ENCODE results near the gene WDHD1. TPM values are rescaled to one million over a fixed set of nuclear protein-coding genes. Genes with fewer than 3 reads are reported as not detected.
A peak's percentile ranks its signal among the peaks of the same experiment; 100 is the strongest.

Gene WDHD1
- polyA plus RNA-seq, 3 donors = 0.19 to 0.37 (median 0.30) TPM

DNA sequence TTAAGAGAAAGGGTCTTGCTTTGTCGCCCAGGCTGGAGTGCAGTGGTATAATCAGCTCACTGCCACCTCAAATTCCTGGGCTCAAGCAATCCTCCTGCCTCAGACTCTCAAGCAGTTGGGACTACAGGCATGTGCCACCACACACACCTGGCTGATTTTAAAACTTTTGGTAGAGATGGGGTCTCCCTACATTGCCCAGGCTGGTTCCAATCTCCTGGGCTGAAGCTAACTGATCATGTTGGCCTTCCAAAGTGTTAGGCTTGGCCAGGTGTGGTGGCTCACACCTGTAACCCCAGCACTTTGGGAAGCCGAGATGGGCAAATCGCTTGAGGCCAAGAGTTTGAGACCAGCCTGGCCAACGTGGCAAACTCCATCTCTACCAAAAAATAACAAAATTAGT, 80.4 kb downstream of the WDHD1 start:
- no peak for TF ChIP-seq CTCF (IDR thresholded peaks at IDR 0.05)
- WGBS (ENCODE audit: insufficient coverage) = 100% methylated on average over 2 of the region's 4 CpGs
- intact Hi-C loops (cut with micrococcal nuclease) = no loop called here
- Mint-ChIP-seq H3K4me3 (no peak overlapping the region), H3K4me1 (peaks cover 13% of the 10 kb centered on the region), H3K27ac (peak overlapping the region in 2 of 7 donors; percentile 15 to 76), H3K9me3 (peaks cover 0 to 11% (median 9%) of the 10 kb centered on the region in 7 donors), H3K36me3 (peaks cover 6 to 39% of the 10 kb centered on the region in 2 donors), H3K27me3 (ENCODE audit: low read depth in 3 of 3) (no peaks in the 10 kb centered on the region)
- Histone ChIP-seq H3K9ac (ENCODE audit: insufficient read depth, low read length, poor library complexity, severe bottlenecking) (no peak overlapping the region), H3K79me2 (ENCODE audit: insufficient read depth, low read length) (no peaks in the 10 kb centered on the region), H3K4me3 (replicated peaks in 1 of 3; ENCODE audit: low read depth in 2 of 3, low read length in 3 of 3) (no peak overlapping the region), H3K36me3 (replicated peaks in 1 of 2; ENCODE audit: control insufficient read depth in 1 of 2, insufficient read depth in 2 of 2, low read length in 2 of 2) (peaks cover 0 to 3% of the 10 kb centered on the region in 2 donors), H3K27me3 (ENCODE audit: control insufficient read depth in 2 of 2, insufficient read depth in 2 of 2, low read length in 2 of 2) (no peaks in the 10 kb centered on the region), H2AFZ (ENCODE audit: insufficient read depth, low read depth, low read length, poor library complexity, severe bottlenecking) (no peak overlapping the region), H3K27ac (ENCODE audit: low read depth in 1 of 2, low read length in 2 of 2) (no peak overlapping the region), H4K20me1 (ENCODE audit: insufficient read depth, low read length) (no peaks in the 10 kb centered on the region), H3K4me1 (ENCODE audit: control insufficient read depth in 1 of 2, insufficient read depth in 2 of 2, low read length in 2 of 2) (peaks cover 4 to 8% of the 10 kb centered on the region in 2 donors), H3K4me2 (replicated peaks; ENCODE audit: extremely low read depth, low read length, poor library complexity, severe bottlenecking) (no peak overlapping the region), H3K9me3 (replicated peaks in 1 of 2; ENCODE audit: control insufficient read depth in 1 of 2, insufficient read depth in 1 of 2, low read length in 2 of 2) (peaks cover 0 to 9% of the 10 kb centered on the region in 2 donors)
- no peak for DNase-seq

- DNase-seq = no peak
- Mint-ChIP-seq H3K4me3 (no peak overlapping the region), H3K4me1 (peaks cover 15% of the 10 kb centered on the region), H3K27me3 (ENCODE audit: low read depth in 3 of 3) (no peaks in the 10 kb centered on the region), H3K36me3 (peaks cover 5 to 29% of the 10 kb centered on the region in 2 donors), H3K9me3 (peaks cover 0 to 11% (median 9%) of the 10 kb centered on the region in 7 donors), H3K27ac (peak overlapping the region in 3 of 7 donors; percentile 21 to 53 (median 51))
- Histone ChIP-seq H3K36me3 (replicated peaks in 1 of 2; ENCODE audit: control insufficient read depth in 1 of 2, insufficient read depth in 2 of 2, low read length in 2 of 2) (peaks cover 0 to 5% of the 10 kb centered on the region in 2 donors), H4K20me1 (ENCODE audit: insufficient read depth, low read length) (no peaks in the 10 kb centered on the region), H3K27ac (ENCODE audit: low read depth in 1 of 2, low read length in 2 of 2) (no peak overlapping the region), H3K79me2 (ENCODE audit: insufficient read depth, low read length) (no peaks in the 10 kb centered on the region), H3K9me3 (replicated peaks in 1 of 2; ENCODE audit: control insufficient read depth in 1 of 2, insufficient read depth in 1 of 2, low read length in 2 of 2) (peaks cover 0 to 9% of the 10 kb centered on the region in 2 donors), H3K4me2 (replicated peaks; ENCODE audit: extremely low read depth, low read length, poor library complexity, severe bottlenecking) (no peak overlapping the region), H3K27me3 (ENCODE audit: control insufficient read depth in 2 of 2, insufficient read depth in 2 of 2, low read length in 2 of 2) (no peaks in the 10 kb centered on the region), H2AFZ (ENCODE audit: insufficient read depth, low read depth, low read length, poor library complexity, severe bottlenecking) (no peak overlapping the region), H3K9ac (ENCODE audit: insufficient read depth, low read length, poor library complexity, severe bottlenecking) (no peak overlapping the region), H3K4me1 (ENCODE audit: control insufficient read depth in 1 of 2, insufficient read depth in 2 of 2, low read length in 2 of 2) (peaks cover 4 to 14% of the 10 kb centered on the region in 2 donors), H3K4me3 (replicated peaks in 1 of 3; ENCODE audit: low read depth in 2 of 3, low read length in 3 of 3) (no peak overlapping the region)
- intact Hi-C loops (cut with micrococcal nuclease) = no loop called here
- WGBS (ENCODE audit: insufficient coverage) = 100% methylated on average over 8 of the region's 9 CpGs
- TF ChIP-seq CTCF (IDR thresholded peaks at IDR 0.05) = no peak
These were observed 82.0 kb downstream of the WDHD1 start for GRCh38 chr14:54944737-54945391.
